GM12891 (cell line): ENCODE data around the gene CELA3B. TPM values are rescaled to one million over a fixed set of nuclear protein-coding genes. Genes with fewer than 3 reads are reported as not detected.
"Not testable (repeated sequence)": the region's sequence is repeated elsewhere in the genome, so short reads cannot be mapped to it uniquely, and the experiment has no call there.

Source experiments
- DNase-seq: peaks from one replicate; pipeline ENCODE4 v3.0.0; 2011; ENCODE audit warnings: low spot score; ENCODE audit not compliant: insufficient read length
- FAIRE-seq: peaks from 2 replicates; lab custom pipeline; 2011; peaks lifted over from hg19 to GRCh38; lab: Jason Lieb, UNC
- PAX5 ChIP-seq: IDR thresholded peaks from 2 replicates; pipeline ENCODE4 v1.6.1; 2011; ENCODE audit warnings: low read length, moderate library complexity, mild to moderate bottlenecking; ENCODE audit not compliant: insufficient read depth, severe bottlenecking
- POLR2A ChIP-seq: IDR thresholded peaks from 2 replicates; pipeline ENCODE4 v1.6.1; 2011; ENCODE audit warnings: low read depth, low read length, control low read depth
- POLR2AphosphoS5 ChIP-seq: IDR thresholded peaks from 2 replicates; pipeline ENCODE4 v1.6.1; 2011; ENCODE audit warnings: low read depth, low read length, control low read depth
- POU2F2 ChIP-seq: IDR thresholded peaks from 2 replicates; pipeline ENCODE4 v1.6.1; 2011; ENCODE audit warnings: low read depth, mild to moderate bottlenecking, control low read depth, low read length, moderate library complexity
- SPI1 ChIP-seq: IDR thresholded peaks from 2 replicates; pipeline ENCODE4 v1.6.1; 2011; ENCODE audit warnings: low read depth, low read length, control low read depth
- TAF1 ChIP-seq: IDR thresholded peaks from 2 replicates; pipeline ENCODE4 v1.6.1; 2011; ENCODE audit warnings: low read depth, low read length, control low read depth
- polyA plus RNA-seq: library from polyadenylated mRNA; unstranded; fragments of >200 nt; gene quantifications from one replicate; pipeline ENCODE4 v1.2.1, GENCODE V29; 2012; ENCODE audit warnings: low read depth, missing spikeins, inconsistent platforms; ENCODE audit not compliant: missing spikeins

Gene CELA3B, protein sequence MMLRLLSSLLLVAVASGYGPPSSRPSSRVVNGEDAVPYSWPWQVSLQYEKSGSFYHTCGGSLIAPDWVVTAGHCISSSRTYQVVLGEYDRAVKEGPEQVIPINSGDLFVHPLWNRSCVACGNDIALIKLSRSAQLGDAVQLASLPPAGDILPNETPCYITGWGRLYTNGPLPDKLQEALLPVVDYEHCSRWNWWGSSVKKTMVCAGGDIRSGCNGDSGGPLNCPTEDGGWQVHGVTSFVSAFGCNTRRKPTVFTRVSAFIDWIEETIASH
- not detected for polyA plus RNA-seq

DNA sequence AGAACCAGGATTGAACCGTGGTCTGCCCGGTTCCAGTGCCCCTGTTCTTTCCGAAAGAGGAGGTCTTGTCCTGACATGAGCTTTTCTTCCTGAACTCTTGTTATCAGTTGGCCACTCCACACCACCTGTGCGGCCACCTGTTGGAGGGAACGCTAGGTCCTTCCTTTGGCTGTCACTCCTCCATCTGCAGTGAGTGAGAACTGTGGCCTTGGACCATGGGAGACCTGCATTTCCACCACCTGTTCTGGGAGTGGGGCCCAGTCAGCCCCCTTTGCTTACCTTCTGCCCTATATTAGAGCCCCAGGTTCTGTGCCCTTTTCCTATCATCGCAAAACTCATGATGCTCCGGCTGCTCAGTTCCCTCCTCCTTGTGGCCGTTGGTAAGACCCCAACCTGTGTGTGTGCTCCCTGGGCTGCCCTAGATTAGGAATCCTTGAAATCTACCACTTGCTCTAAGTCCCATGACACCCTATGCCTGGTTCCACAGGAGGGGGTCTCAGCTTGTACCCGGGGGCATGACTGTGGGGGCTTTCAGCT, at the start of gene CELA3B:
CELA3B (plus strand) TSS at position 320 of the 537 bp plus-strand sequence; CDS start at position 338, 18 bp downstream.
- not testable (repeated sequence) for FAIRE-seq

DNA sequence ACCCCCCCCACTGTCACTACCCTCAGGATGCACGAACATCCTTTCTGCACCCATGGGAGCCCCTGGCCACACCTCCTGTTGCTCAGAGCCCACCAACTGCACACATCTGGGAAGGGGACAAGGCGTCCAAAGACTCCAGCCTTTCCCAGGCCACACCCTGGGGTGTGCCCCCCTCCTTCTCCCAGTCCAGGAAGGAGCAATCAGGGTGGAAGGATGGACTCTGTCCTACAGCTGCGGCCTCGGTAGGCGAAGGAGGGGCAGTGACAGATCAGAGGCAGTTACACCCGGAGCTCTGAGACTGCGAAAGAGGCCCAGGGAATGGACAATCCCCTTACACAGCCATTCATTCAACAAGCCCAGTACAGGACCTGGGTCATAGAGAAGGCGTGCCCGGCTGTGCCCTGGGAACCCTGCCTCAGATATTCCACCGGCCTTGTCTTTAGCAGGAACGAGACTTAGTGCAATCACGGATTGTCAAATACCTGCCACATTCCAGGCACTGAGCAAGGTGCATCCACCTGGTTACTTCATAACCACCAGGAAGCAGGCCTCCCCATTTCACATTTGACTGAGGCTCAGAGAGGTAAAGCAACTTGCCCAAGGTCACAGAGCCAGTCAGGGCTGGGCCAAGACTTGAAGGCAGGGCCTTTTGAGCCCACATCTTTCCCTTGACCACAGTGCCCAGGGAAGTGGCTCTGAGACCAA, 49.1 kb upstream of the CELA3B start:
- DNase-seq (no peak), FAIRE-seq (no peak)
- no peak for TF ChIP-seq PAX5
- TF ChIP-seq SPI1: no peak
- TF ChIP-seq POU2F2: no peak
- TF ChIP-seq POLR2A: no peak
- no peak for TF ChIP-seq TAF1
- no peak for TF ChIP-seq POLR2AphosphoS5

More for the DNA sequence above, at the start of gene CELA3B:
- DNase-seq: not testable (repeated sequence)

- no peak for FAIRE-seq
- DNase-seq: no peak
- TF ChIP-seq POLR2A (no peak), POU2F2 (no peak)
These were observed 46.7 kb upstream of the CELA3B start for GRCh38 chr1:21930080-21930571.

DNA sequence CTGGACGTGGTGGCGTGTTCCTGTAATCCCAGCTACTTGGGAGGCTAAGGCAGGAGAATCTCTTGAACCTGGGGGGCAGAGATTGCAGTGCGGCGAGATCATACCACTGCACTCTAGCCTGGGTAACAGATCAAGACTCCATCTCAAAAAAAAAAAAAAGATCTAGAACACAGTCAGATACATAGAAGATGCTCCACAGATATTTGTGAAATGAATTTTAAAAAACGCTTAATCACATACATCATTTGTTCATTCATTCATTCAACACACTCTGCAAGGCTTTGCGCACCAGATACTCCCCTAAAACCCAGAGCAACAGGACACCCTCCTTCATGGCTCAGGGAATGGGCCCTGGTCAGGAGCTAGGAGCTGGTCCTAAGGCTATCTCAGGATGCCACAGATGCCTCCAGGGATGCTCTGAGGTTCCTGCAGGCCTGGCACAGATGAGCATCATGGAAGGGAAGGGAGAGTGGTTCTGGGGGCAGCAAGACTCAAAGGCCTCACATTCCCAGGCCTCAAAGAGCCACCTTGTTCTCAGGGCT, 46.1 kb upstream of the CELA3B start:
- DNase-seq (no peak), FAIRE-seq (no peak)
- TF ChIP-seq POLR2A (no peak), POU2F2 (no peak), PAX5 (no peak), TAF1 (no peak), SPI1 (no peak), POLR2AphosphoS5 (no peak)

GRCh38 chr1:21931171-21932093, 45.4 kb upstream of the CELA3B start:
- DNase-seq: no peak
- FAIRE-seq: no peak
- TF ChIP-seq POLR2AphosphoS5 (no peak), SPI1 (no peak), POU2F2 (no peak), POLR2A (no peak), TAF1 (no peak), PAX5 (no peak)

GRCh38 chr1:21932127-21932526, 44.7 kb upstream of the CELA3B start:
- no peak for FAIRE-seq
- no peak for DNase-seq
- TF ChIP-seq PAX5: no peak
- TF ChIP-seq SPI1: no peak
- no peak for TF ChIP-seq POLR2A
- no peak for TF ChIP-seq POLR2AphosphoS5
- no peak for TF ChIP-seq TAF1
- no peak for TF ChIP-seq POU2F2

GRCh38 chr1:21933397-21934248, 43.2 kb upstream of the CELA3B start:
- no peak for TF ChIP-seq SPI1
- no peak for TF ChIP-seq POLR2A
- TF ChIP-seq POU2F2: no peak
- no peak for TF ChIP-seq POLR2AphosphoS5
- TF ChIP-seq TAF1: no peak
- no peak for TF ChIP-seq PAX5
- DNase-seq: no peak
- FAIRE-seq: no peak

DNA sequence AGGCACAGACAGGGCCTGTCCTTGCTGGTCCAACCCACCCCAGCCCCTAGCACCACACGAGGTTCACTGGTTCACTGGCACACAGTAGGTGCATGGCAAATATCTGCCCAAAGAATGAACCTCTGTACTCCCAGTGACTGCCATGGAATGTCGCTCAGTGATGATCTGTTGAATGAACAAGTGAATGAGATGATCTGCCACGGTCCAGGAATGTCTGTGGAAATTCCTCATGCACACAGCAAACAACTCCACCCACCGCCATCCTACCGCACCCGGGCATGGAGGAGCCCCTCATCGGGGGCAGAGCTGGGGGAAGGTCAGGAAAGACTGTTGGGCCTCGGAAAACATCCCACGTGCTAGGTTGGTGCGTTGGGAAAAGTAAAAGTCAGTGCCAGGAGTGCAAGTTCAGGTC, 41.4 kb upstream of the CELA3B start:
- TF ChIP-seq TAF1 (no peak), SPI1 (no peak)
- FAIRE-seq: no peak

More for the DNA sequence above, 41.4 kb upstream of the CELA3B start:
- DNase-seq: no peak
